H1 (cell line): Measurements from ENCODE around the gene GNB3. TPM values are rescaled to one million over a fixed set of nuclear protein-coding genes. Genes with fewer than 3 reads are reported as not detected.

Experiments used
- CHD7 ChIP-seq: fragments of 300-600 bp; sonication (generic); IDR thresholded peaks from 2 replicates; pipeline ENCODE4 v1.7.1; 2012; ENCODE audit warnings: low read length, moderate library complexity, mild to moderate bottlenecking, inconsistent platforms; ENCODE audit not compliant: insufficient replicate concordance
- JUN ChIP-seq: IDR thresholded peaks from 2 replicates; pipeline ENCODE4 v1.6.1; 2011; ENCODE audit warnings: low read depth, mild to moderate bottlenecking, improper control_type of control experiment, low read length
- SIRT6 ChIP-seq: IDR thresholded peaks from one replicate; pipeline ENCODE4 v1.7.1; 2012; ENCODE audit warnings: low read length, inconsistent platforms
- YY1 ChIP-seq: IDR thresholded peaks from 2 replicates; pipeline ENCODE4 v1.6.1; 2011; ENCODE audit warnings: low read depth, mild to moderate bottlenecking, low read length
- polyA plus RNA-seq, 7 experiments: library from polyadenylated mRNA; depleted of rRNA in 3 of 7; stranded (reverse) in 5 of 7; unstranded in 2 of 7; fragments of >200 nt in 5 of 7; fragments of 200-250 nt in 2 of 7; gene quantifications; 1 replicate in 5 of 7; 2 replicates in 1 of 7; 4 replicates in 1 of 7; pipeline versions ENCODE4 v1.2.1 to v1.2.3, GENCODE V29; 2011 to 2013; ENCODE audit warnings: missing spikeins in 2 of 7, mixed read lengths in 2 of 7
- total RNA-seq: library from RNA; stranded (reverse); fragmentation: NEBNext Ultra II Directional; extraction: Animal tissue kit (Norgen Biotek cat#: 25700); gene quantifications from 2 replicates; pipeline ENCODE4 v1.2.1, GENCODE V29; 2021
- TF ChIP-seq, protein P1 (sequence below), 3 experiments: IDR thresholded peaks; 1 replicate in 2 of 3; 2 replicates in 1 of 3; pipeline versions ENCODE4 v1.5.1 to v1.6.1; 2011; ENCODE audit warnings: low read length in 3 of 3, mild to moderate bottlenecking in 3 of 3, inconsistent platforms in 2 of 3, low read depth in 1 of 3, moderate library complexity in 1 of 3; ENCODE audit not compliant: insufficient read depth in 1 of 3; ENCODE audit errors: control extremely low read depth in 1 of 3

GNB3 gene
- total and polyA plus RNA-seq, 2 of the 8 experiments (the other 6 are each of a cell fraction or from before 2014, with no cell fraction given): 9.9 TPM

- TF ChIP-seq SIRT6 (no peak), YY1 (no peak), CHD7 (no peak), JUN (no peak)
- TF ChIP-seq, protein P1, sequence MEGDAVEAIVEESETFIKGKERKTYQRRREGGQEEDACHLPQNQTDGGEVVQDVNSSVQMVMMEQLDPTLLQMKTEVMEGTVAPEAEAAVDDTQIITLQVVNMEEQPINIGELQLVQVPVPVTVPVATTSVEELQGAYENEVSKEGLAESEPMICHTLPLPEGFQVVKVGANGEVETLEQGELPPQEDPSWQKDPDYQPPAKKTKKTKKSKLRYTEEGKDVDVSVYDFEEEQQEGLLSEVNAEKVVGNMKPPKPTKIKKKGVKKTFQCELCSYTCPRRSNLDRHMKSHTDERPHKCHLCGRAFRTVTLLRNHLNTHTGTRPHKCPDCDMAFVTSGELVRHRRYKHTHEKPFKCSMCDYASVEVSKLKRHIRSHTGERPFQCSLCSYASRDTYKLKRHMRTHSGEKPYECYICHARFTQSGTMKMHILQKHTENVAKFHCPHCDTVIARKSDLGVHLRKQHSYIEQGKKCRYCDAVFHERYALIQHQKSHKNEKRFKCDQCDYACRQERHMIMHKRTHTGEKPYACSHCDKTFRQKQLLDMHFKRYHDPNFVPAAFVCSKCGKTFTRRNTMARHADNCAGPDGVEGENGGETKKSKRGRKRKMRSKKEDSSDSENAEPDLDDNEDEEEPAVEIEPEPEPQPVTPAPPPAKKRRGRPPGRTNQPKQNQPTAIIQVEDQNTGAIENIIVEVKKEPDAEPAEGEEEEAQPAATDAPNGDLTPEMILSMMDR (IDR thresholded peaks at IDR 0.05; ENCODE audit: control extremely low read depth in 1 of 3, insufficient read depth in 1 of 3, low read depth in 1 of 3, low read length in 3 of 3): peak in 2 of 3 experiments; percentile 22 to 26; a peak in 2 of 4 replicates
Measured at GRCh38 chr12:6843118-6843902, 2.6 kb downstream of the GNB3 start (continued).
